GM13976 (cell line): ENCODE measurements around the gene CYFIP2.

Source experiments
- DNase-seq: peaks from one replicate; pipeline ENCODE4 v3.0.0; 2012; ENCODE audit warnings: low spot score
- in situ Hi-C: fragments of 300-500 bp; cut with MboI; formaldehyde crosslinking; loops from one replicate; pipeline ENCODE4 v1.12.0; 2022; ENCODE audit warnings: low sequenced_read_pairs, mixed read lengths, inconsistent platforms; ENCODE audit not compliant: unreplicated experiment
- TF ChIP-seq, protein P1 (sequence below): IDR thresholded peaks from 2 replicates; pipeline ENCODE4 v1.5.1; 2012; ENCODE audit warnings: borderline replicate concordance, mild to moderate bottlenecking; ENCODE audit not compliant: insufficient read depth; ENCODE audit errors: extremely low read depth, missing control alignments, control extremely low read depth

Gene CYFIP2

DNA sequence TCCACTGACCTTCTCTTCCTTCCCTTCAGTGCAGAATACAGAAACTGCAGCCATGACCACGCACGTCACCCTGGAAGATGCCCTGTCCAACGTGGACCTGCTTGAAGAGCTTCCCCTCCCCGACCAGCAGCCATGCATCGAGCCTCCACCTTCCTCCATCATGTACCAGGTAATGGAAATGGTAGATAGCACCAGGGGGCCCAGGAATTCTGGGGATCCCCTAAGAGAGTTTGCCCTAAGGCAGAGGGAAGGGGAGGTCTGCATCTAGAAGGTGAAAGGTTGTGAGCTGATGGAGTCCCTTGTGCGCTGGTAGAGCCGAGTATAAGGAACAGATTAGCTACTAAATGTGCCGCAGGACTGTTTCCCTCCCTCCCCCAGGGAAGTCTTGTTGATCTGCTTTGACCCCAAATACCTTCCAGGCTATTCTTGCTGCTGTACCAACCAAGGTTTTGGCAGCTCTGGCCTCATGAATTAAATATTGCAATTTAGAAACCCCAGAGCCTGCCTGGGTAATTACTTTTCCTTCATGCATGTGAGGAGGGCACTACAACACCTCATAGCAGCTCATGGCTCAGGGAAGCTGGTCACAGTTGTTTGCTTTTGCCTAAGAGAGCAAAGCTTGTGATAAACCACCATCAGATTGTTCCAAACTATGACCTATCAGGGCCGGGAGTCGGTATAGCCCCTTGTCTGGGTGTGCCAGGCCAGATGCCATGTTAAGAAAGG lies 19.6 kb downstream of the CYFIP2 start:
- TF ChIP-seq, protein P1, sequence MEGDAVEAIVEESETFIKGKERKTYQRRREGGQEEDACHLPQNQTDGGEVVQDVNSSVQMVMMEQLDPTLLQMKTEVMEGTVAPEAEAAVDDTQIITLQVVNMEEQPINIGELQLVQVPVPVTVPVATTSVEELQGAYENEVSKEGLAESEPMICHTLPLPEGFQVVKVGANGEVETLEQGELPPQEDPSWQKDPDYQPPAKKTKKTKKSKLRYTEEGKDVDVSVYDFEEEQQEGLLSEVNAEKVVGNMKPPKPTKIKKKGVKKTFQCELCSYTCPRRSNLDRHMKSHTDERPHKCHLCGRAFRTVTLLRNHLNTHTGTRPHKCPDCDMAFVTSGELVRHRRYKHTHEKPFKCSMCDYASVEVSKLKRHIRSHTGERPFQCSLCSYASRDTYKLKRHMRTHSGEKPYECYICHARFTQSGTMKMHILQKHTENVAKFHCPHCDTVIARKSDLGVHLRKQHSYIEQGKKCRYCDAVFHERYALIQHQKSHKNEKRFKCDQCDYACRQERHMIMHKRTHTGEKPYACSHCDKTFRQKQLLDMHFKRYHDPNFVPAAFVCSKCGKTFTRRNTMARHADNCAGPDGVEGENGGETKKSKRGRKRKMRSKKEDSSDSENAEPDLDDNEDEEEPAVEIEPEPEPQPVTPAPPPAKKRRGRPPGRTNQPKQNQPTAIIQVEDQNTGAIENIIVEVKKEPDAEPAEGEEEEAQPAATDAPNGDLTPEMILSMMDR: no peak
- DNase-seq: no peak
- in situ Hi-C loops: no loop called here

DNA sequence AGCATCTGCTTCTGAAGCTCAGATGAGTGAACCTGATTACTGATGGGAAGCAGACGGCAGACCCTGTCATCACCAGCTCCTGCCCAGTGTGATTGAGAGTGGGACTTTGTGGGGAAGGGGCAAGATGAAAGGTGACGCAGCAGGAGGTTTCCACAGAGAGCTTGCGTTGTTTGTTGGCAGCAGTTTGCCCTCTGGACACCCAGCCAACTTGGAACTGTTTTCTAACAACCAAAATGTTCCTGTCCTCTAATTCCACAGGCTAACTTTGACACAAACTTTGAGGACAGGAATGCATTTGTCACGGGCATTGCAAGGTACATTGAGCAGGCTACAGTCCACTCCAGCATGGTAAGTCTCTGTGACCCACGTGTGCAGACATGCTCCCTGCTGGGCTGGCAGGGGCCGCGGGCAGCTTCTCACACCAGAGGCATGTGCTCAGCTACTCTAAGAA lies 20.9 kb downstream of the CYFIP2 start:
- TF ChIP-seq, protein P1: no peak
- DNase-seq: no peak
- in situ Hi-C loops: no loop called here

DNA sequence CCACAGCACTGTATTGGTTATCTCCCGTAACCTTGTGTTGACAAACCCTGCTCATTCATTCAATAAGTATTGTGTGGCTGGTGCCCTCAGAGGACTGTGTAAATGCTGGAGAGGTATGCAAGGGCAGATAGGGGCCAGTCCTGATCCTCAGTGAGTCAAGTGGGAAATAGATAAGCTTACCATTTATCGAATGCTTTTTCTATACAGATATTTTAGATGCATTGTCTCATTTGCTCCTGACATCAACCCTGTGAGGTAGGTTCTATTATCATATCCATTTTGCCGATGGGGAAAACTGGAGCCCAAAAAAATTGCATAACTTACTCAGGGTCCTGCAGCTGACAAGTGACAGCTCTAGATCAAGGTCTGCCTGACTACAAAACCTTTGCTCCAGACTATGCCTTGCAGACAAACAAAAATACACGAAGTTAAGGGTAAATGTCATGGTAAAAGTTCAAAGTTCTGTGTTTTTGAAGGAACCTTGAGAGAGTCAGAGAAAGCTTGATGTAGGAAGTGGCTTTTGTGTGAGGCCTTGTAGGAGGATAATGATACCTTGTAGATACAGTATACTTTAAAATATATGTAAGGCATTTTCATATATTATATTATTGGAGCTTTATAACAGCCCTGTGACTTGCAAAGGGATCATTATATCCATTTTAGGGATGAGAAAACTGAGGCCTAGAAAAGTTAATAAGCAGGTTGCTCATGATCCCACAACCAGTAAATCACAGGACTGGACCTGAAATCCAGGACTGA lies 22.7 kb downstream of the CYFIP2 start:
- no peak for DNase-seq
- in situ Hi-C loops: no loop called here
- TF ChIP-seq, protein P1: no peak

DNA sequence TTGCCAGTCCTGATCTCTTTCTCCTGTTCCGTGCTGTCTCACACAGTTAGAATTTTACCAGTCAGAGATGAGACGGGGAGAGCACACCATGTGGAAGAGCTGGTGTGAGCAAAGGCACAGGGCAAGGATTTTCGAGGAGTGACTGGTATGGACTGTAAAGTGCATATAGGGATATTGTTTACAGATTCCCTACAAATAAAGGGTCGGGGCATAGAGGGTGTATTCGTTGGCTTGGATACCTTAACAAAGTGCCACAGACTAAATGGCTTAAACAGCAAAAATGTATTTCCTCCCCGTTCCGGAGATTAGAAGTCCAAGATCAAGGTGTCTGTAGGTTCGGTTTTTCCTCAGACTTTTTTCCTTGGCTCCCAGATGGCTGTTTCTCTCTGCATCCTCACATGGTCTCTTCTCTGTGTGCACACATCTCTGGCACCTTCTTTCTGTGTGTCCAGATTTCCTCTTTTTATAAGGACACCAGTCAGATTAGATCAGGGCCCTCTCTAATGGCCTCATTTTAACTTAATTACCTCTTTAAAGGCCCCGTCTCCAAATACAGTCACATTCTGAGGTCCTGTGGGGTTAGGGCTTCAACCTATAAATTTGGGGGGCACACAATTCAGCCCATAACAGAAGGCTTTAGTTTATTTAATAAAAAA lies 23.4 kb downstream of the CYFIP2 start:
- in situ Hi-C loops: no loop called here

DNA sequence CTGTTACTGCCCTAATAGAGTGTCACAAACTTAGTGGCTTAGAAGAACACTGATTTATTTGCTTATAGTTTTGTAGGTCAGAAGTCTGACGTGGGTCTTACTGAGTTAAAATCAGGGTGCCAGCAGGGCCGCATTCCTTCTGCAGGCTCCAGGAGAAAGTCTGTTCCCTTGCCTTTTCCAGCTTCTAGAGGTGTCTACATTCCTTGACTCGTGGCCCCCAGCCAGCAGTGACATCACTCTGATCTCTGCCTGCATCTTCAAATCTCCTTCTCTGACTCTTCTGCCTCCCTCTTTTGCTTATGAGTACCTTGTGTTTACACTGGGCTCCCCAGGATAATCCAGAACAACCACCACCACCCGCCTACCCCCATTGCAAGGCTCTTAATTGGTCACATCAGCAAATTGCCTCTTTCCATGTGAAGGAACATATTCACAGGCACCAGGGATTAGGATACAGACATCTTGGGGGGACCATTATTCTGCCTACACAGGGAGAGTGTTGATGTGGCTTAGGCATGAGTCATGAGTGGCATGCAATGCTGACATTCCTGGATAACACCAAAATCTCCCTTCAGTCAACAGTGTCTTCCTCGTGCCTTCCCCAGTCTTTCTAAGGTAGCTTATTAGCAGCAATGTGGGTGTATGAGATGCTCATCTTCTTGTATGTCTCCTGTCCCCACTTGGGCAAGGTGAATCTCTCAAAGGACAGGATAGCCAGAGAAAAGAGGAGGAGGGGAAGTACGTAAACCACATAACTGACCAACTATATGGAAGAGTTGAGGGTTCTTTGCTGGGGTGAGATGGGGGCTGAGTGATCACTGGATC lies 24.4 kb downstream of the CYFIP2 start:
- TF ChIP-seq, protein P1: no peak
- DNase-seq: no peak
- in situ Hi-C loops: no loop called here

More for the DNA sequence above, 23.4 kb downstream of the CYFIP2 start:
- DNase-seq: no peak
- TF ChIP-seq, protein P1: no peak
